ELF-1 (cell line): ENCODE data around the gene TGFA.
"Not testable (repeated sequence)": the region's sequence is repeated elsewhere in the genome, so short reads cannot be mapped to it uniquely, and the experiment has no call there.

ENCODE experiments used
- DNase-seq: peaks from one replicate; pipeline ENCODE4 v3.0.0-alpha.2; 2016; ENCODE audit warnings: low read depth, low spot score

TGFA gene

GRCh38 chr2:70498528-70498927 is 55.1 kb downstream of the TGFA start:
- no peak for DNase-seq

- no peak for DNase-seq
Observed at GRCh38 chr2:70498054-70498453, 55.6 kb downstream of the TGFA start.

- DNase-seq, result no peak
Observed at GRCh38 chr2:70496819-70497218, 56.8 kb downstream of the TGFA start.

- no peak for DNase-seq
Observed at GRCh38 chr2:70494293-70494886, 59.2 kb downstream of the TGFA start.

- no peak for DNase-seq
Observed at GRCh38 chr2:70490381-70490780, 63.2 kb downstream of the TGFA start.

- DNase-seq, result no peak
Observed at GRCh38 chr2:70489165-70489564, 64.5 kb downstream of the TGFA start.

- DNase-seq, result no peak
Observed at GRCh38 chr2:70484086-70484485, 69.5 kb downstream of the TGFA start.

- DNase-seq, result no peak
Observed at GRCh38 chr2:70482401-70482800, 71.2 kb downstream of the TGFA start.

GRCh38 chr2:70480468-70480867 is 73.2 kb downstream of the TGFA start:
- DNase-seq, result no peak

GRCh38 chr2:70479816-70480215 is 73.8 kb downstream of the TGFA start:
- DNase-seq, result no peak

GRCh38 chr2:70477441-70477844 is 76.2 kb downstream of the TGFA start:
- DNase-seq, result peak; percentile 71

- no peak for DNase-seq
Observed at GRCh38 chr2:70475266-70475665, 78.4 kb downstream of the TGFA start.

- DNase-seq, result no peak
Observed at GRCh38 chr2:70474256-70474848, 79.3 kb downstream of the TGFA start.

GRCh38 chr2:70473101-70473722 is 80.4 kb downstream of the TGFA start:
- no peak for DNase-seq

GRCh38 chr2:70472221-70472890 is 81.3 kb downstream of the TGFA start:
- DNase-seq, result no peak

- no peak for DNase-seq
Observed at GRCh38 chr2:70471129-70471528, 82.5 kb downstream of the TGFA start.

- no peak for DNase-seq
Observed at GRCh38 chr2:70469961-70470360, 83.7 kb downstream of the TGFA start.

- DNase-seq, result no peak
Observed at GRCh38 chr2:70469435-70469834, 84.2 kb downstream of the TGFA start.

- no peak for DNase-seq
Observed at GRCh38 chr2:70468878-70469277, 84.7 kb downstream of the TGFA start.

GRCh38 chr2:70467831-70468779 is 85.5 kb downstream of the TGFA start:
- DNase-seq, result no peak

- no peak for DNase-seq
Observed at GRCh38 chr2:70467237-70467636, 86.4 kb downstream of the TGFA start.

- not testable (repeated sequence) for DNase-seq
Observed at GRCh38 chr2:70466647-70467046, 87.0 kb downstream of the TGFA start.
